ENCODE measurements around the gene MCOLN2. TPM values are rescaled to one million over a fixed set of nuclear protein-coding genes. Genes with fewer than 3 reads are reported as not detected.

MCOLN2 gene
- total RNA-seq, 1 experiment from 2014 or later = 9.6 TPM

DNA sequence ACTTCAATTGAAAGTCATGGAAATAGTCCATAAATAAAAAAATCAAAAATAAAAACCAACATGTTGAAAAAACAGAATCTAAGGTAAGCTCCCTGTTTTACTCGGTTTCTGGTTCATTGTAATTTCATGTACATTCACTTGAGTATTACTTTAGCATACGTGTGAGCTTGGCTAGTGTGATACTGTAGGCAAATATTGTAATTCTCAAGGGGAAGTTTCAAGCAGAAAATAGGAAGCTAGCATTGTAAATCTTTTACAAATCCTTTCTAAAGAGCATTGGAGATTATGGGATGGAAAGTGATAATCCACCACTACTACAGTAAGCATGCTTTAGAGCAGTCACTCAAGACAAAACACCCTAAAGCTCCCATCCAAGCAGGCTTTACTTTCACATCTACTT lies 100.6 kb downstream of the MCOLN2 start:
- no peak for DNase-seq (ENCODE audit: low read depth)

DNA sequence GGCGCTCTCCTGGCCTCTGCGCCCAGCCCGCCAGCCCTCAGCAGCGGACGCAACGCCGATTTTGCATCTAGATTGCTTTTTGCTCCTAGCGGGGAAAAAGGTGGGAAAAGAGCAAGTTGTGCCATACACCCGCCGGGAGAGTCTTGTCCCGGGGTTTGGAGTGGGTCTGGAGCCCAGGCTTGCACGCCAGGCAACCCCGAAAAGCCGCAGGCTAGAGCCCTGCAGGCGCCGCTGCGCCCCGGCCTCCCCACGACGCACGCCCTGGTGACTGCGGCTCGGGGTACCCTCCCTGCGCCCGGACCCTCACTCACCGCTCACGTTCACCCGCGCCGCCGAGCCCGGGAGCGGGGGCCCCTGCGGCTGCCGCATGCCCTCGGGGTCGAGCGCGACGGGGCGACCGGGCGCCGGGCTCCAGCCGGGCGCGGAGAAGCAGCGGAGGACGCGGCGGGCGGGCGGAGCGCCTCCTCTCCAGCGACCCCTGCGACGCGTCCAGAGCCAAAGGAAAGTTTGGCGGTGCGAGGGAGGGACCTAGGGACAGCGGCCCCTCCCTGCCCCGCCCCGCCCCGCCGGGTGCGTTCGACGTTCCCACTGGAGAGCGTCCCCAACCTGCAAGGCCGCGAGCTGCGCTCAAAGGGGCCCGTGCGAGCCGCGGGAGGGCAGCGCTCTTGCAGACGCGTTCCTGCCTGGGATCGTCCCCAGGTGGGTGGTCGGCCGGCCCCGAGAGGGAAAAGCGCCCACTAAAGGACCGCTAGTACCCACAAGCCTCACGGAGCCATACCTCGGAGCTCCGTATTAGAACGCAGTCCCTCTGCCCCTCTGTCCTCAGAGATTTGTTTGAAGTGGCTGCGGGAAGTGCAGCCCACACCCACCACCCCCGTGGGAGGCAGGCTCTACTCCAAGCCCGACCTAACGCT lies 104.0 kb downstream of the MCOLN2 start, which contains the start of gene LPAR3:
TSS of gene LPAR3 (minus strand) at position 502 of the 914 bp plus-strand sequence. CDS start 27,086 bp downstream, outside the sequence.
- peak; percentile 62 for DNase-seq (ENCODE audit: low read depth)

DNA sequence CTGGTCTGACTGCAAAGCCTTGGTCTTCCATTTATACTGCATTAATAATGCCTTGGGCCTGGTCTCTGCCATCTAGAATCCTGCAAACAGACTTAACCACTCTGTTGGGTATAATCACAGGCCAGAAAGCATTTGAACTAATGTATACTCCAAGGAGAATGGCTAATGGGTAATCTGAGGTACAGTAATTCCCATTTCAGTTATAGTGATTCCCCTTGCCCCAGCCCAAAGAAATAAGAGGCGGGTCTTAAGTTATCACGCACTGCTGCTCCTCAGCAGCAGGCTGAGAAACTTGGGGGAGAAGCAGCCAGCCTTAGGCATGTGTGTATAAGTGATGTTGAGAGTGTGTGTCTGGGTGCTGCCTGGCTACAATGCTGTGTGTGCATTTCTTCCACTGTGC lies 106.3 kb downstream of the MCOLN2 start:
- no peak for DNase-seq (ENCODE audit: low read depth)

DNA sequence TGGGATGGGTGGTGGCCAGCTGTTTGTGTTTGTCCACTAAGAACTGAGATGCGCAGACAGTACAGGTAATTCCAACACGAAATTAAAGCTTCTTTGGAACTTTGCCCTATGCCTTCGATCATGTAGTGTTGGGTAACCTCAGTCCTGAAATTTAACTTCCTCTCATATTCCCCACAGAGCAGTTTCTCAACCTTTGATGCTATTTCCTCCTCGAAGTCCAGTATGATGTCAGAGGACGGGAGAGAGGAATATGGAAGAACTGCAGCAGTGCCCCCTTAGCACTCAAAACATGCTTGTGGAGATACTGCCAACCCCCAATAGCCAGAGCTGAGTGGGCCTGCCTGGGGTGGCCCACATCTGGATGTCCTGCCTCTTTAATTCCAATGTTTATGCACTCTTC lies 107.5 kb downstream of the MCOLN2 start:
- DNase-seq (ENCODE audit: low read depth) = no peak

DNA sequence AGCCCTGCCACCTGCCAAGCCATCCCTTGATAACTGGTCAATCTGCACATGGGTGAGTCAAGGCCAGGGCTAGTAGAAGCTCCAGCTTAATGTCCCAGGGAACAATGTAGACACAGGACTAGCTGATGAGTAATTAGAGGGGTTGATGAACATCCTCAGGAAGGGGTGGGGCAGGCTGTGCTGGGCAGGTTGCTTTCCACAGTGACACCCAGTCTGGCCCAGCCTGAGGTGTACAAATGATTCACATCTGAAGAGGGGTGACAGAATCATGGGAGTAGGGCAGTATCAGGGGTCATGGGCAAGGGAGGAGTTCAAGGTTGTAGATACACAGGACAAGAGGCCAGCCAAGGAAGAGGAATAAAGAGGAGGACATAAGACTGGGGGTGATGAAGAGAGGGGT lies 108.2 kb downstream of the MCOLN2 start:
- peak; percentile 25 for DNase-seq (ENCODE audit: low read depth)

DNA sequence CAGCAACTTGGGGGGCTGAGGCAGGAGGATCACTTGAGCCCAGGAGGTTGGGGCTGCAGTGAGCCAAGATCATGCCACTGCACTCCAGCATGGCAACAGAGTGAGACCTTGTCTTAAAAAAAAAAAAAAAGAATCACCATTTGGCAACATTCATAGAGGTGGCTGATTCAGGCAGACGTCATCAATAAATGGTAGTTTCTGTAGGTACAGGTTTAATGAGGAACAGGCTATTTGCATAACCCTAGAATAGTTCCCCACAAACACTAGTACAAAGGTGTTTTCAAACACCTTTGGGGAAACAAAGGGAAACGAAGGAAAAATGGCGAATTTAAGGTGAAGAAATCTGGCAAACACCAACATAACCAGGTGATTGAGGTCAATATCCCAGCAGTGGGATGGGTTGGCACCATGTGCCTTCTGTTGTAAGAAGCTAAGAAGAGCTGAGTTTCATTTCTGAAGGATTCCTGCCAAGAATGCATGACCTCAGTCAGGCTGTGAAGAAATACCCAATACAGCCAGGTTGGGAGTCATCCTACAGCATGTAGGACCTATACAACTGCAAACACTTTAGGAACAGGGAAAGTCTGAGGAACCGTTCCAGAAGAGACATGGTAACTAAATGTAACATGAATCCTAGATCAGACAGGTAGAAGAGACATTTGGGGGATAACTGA lies 109.5 kb downstream of the MCOLN2 start:
- DNase-seq (ENCODE audit: low read depth) = peak; percentile 54

DNA sequence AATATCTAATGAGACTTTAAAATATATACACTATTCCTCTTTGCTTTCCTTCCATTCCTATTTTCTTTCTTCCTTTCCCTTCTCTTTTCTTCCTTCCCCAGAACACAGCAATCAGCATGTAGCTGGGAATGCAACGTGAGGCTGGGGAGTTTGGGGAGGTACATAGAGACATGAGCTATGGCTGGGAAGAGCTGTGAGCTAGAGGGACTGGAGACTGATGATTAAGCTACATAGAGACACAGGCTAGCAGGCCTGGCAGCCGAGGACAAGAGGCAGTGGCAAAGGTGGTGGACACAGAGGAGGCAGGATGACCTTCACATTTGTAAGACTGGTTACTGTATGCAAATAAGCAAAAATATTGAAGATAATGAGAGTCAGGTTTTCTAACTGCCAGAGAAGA lies 111.4 kb downstream of the MCOLN2 start:
- no peak for DNase-seq (ENCODE audit: low read depth)

DNA sequence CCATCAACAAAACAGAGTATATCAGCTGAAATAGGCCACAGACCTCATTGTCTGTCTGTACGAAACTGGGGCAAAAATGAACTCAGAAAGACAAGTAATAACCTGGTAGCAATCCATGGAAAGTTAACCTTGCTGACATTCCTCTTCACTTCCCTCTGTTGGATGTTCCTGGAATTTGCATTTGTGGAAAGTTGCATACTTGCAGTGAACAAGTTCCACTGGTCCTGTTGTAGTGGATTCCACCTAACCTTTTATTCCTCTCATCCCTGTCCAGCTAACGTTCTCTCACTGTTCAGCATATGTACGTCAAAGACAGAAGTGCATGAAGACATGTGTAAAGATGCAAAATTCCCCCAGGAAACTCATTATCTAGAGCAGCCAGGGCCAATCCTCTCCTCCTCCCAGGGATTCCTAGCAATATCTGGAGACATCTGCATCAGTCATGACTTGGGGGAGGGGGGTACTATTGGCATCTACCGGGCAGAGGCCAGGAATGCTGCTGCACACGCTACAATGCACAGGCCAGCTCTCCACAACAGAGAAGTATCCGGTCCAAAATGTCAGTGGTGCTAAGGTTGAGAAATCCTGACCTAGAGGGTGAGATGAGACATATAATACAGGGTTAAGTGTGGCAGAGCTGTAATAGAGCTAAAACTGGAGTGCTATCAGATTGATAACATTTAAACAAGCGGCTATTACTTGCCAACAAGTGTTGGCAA lies 112.1 kb downstream of the MCOLN2 start:
- DNase-seq (ENCODE audit: low read depth) = no peak

DNA sequence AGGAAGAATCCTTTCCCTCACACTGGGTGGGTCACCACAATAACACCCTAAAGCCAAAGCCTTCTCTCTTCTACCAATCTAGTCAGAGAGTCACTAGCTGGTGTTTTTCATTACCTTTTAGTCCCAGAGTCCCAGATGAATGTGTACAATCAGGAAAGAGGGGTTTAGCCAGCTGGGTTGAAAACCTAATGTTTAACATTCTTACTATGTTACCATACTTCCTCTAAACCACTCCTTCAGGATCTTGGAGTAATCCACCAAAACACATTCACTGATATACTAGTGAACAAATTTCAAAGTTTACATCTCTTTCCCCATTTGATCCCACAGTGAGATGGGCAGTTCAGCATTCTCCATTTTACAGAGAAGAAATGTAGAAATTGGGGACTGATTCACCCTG lies 113.6 kb downstream of the MCOLN2 start:
- peak; percentile 39 for DNase-seq (ENCODE audit: low read depth)

DNA sequence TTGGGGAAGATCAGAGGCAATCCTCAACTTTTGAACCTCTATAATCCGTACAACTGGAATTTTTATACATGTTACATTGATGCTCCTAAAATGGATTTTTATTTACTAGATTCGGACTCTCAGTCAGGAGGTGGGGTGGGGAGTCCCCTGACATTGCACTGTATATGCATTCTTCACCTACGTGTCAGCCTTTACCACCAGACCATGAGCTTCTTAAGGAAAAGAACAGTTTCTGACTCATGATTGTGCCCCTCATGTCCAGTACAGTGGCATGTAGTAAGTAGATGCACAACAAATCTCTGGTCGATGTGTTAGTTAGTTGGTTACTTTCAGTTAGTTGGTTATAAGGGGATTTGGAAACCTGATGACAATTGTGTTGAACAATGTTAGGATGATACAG lies 119.3 kb downstream of the MCOLN2 start:
- peak; percentile 54 for DNase-seq (ENCODE audit: low read depth)

DNA sequence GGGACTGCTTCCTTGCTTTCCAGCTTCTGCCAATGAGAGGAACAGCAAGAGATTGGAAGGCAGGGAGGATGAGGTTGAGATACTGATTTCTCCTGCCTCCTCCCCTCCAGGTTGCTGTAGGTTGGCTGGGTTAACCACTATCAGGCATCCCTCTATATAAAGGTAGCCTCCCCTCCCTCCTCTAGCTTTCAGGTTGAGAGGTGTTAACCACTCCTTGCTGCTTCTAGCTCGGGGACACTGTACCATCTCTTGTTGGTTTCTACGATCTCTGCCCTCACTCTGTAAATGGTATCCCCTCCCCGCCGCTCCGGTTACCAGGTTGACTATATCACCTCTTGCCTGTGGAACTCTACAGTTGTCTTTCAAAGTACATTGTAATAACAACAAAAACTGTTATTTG lies 120.6 kb downstream of the MCOLN2 start:
- DNase-seq (ENCODE audit: low read depth) = no peak

Other genes starting within 250 kb of the MCOLN2 start
- 2.6 and 3.6 TPM in 2 replicates for gene LPAR3, start 103.9 kb downstream of the MCOLN2 start, total RNA-seq (2014; rRNA removed; shearing (Covaris generic))
- gene MCOLN3, start 51.4 kb upstream of the MCOLN2 start, total RNA-seq (2014; rRNA removed; shearing (Covaris generic)) = 2.1 and 4.3 TPM in 2 replicates
- 2.7 and 4.1 TPM in 2 replicates for gene SYDE2, start 203.9 kb upstream of the MCOLN2 start, total RNA-seq (2014; rRNA removed; shearing (Covaris generic))

Data from M059J (cell line).